K562 (cell line): ENCODE measurements around the gene GLDN. TPM values are rescaled to one million over a fixed set of nuclear protein-coding genes. Genes with fewer than 3 reads are reported as not detected.
"Not testable (repeated sequence)": the region's sequence is repeated elsewhere in the genome, so short reads cannot be mapped to it uniquely, and the experiment has no call there.

Experiments used
- ATAC-seq: fragments of 200-7000 bp; cut with Tn5 transposase; 3 replicates; pipeline ENCODE4 v1.9.1; 2020; ENCODE audit warnings: moderate library complexity
- BruUV-seq: library from RNA; stranded (reverse); fragments of 400-500 nt; replicated peaks from 2 replicates; lab custom pipeline; 2021; lab: Mats Ljungman, UMichigan
- CTCF ChIA-PET: fragments of 300-600 bp; formaldehyde crosslinking; extraction: SDS; loops from one replicate; lab custom pipeline; 2021; ENCODE audit warnings: low intra/inter-chr PET ratio; lab: Yijun Ruan, JAX
- POLR2A ChIA-PET: fragments of 300-600, 350-650 bp; sonication (Branson Sonifier 250); formaldehyde crosslinking; extraction: SDS; loops from one replicate; lab custom pipeline; 2021; ENCODE audit warnings: antibody characterized with exemption, inconsistent platforms; lab: Yijun Ruan, JAX
- DNase-seq, 4 experiments: peaks; one replicate each; pipeline versions ENCODE4 v3.0.0 to v3.0.0-alpha.2; 2011 to 2018; ENCODE audit warnings: low spot score in 3 of 4, mixed read lengths in 3 of 4; ENCODE audit errors: extremely low read depth in 1 of 4
- FAIRE-seq: peaks from 2 replicates; lab custom pipeline; 2011; peaks lifted over from hg19 to GRCh38; lab: Jason Lieb, UNC
- H2AFZ ChIP-seq: 2 replicates; pipeline ENCODE4 v1.6.0; 2011; ENCODE audit warnings: low read depth, low read length, control low read depth, inconsistent platforms
- H3K27ac ChIP-seq: fragments of 200-600 bp; 3 replicates; pipeline ENCODE4 v1.8.0; 2011; ENCODE audit warnings: low read depth, mild to moderate bottlenecking, control low read depth, inconsistent platforms, low read length, moderate library complexity, mixed read lengths; ENCODE audit errors: extremely low read depth
- H3K27me3 ChIP-seq, 2 experiments: fragments of 300-600 bp in 1 of 2; 2 replicates in 1 of 2; 3 replicates in 1 of 2; pipeline versions ENCODE4 v1.6.0 to v1.8.0; 2011; ENCODE audit warnings: inconsistent platforms in 2 of 2, low read length in 2 of 2, mild to moderate bottlenecking in 1 of 2, mixed read lengths in 1 of 2, moderate library complexity in 1 of 2; ENCODE audit not compliant: control insufficient read depth in 2 of 2, insufficient read depth in 2 of 2
- H3K36me3 ChIP-seq: fragments of 300-600 bp; 3 replicates; pipeline ENCODE4 v1.8.0; 2011; ENCODE audit warnings: mild to moderate bottlenecking, low read length, inconsistent platforms; ENCODE audit not compliant: control insufficient read depth, insufficient read depth
- H3K4me1 ChIP-seq, 2 experiments: fragments of 200-600 bp in 1 of 2; replicated peaks in 1 of 2; 2 replicates in 1 of 2; 3 replicates in 1 of 2; pipeline versions ENCODE4 v1.5.1 to v1.8.0; 2011; ENCODE audit warnings: inconsistent platforms in 2 of 2, low read length in 2 of 2, mild to moderate bottlenecking in 1 of 2, mixed read lengths in 1 of 2, moderate library complexity in 1 of 2; ENCODE audit not compliant: control insufficient read depth in 2 of 2, insufficient read depth in 2 of 2
- H3K4me2 ChIP-seq: 2 replicates; pipeline ENCODE4 v1.6.1; 2011; ENCODE audit warnings: low read length, control low read depth, inconsistent platforms, mixed read lengths; ENCODE audit not compliant: insufficient read depth
- H3K4me3 ChIP-seq: fragments of 200-600 bp; sonication (generic), shearing (Covaris generic); 2 replicates; pipeline ENCODE4 v1.5.1; 2016; ENCODE audit warnings: control low read depth, inconsistent platforms
- H3K79me2 ChIP-seq: fragments of 200-600 bp; 3 replicates; pipeline ENCODE4 v1.8.0; 2011; ENCODE audit warnings: low read length, inconsistent platforms; ENCODE audit not compliant: control insufficient read depth, insufficient read depth
- H3K9ac ChIP-seq, 2 experiments: 2 replicates each; pipeline versions ENCODE4 v1.6.0 to v1.6.1; 2011; ENCODE audit warnings: low read depth in 2 of 2, low read length in 2 of 2, control low read depth in 1 of 2, inconsistent platforms in 1 of 2, mild to moderate bottlenecking in 1 of 2, mixed read lengths in 1 of 2; ENCODE audit not compliant: insufficient read depth in 1 of 2
- H3K9me1 ChIP-seq: one replicate; pipeline ENCODE4 v1.6.0; 2011; ENCODE audit warnings: inconsistent platforms, mild to moderate bottlenecking, low read length, moderate library complexity; ENCODE audit not compliant: control insufficient read depth, insufficient read depth
- H3K9me3 ChIP-seq: replicated peaks from 2 replicates; pipeline ENCODE4 v1.5.1; 2011; ENCODE audit warnings: low read depth, low read length, inconsistent platforms; ENCODE audit not compliant: control insufficient read depth, insufficient read depth
- H4K20me1 ChIP-seq: replicated peaks from 2 replicates; pipeline ENCODE4 v1.6.1; 2011; ENCODE audit warnings: low read length, inconsistent platforms, mixed read lengths; ENCODE audit not compliant: control insufficient read depth, insufficient read depth
- L3MBTL2 ChIP-seq: fragments of 450-650 bp; IDR thresholded peaks from 2 replicates; pipeline ENCODE4 v1.6.1; 2016; ENCODE audit warnings: mild to moderate bottlenecking, moderate library complexity
- MEIS2 ChIP-seq: fragments of 450-650 bp; IDR thresholded peaks from 2 replicates; pipeline ENCODE4 v1.6.1; 2014; ENCODE audit warnings: mild to moderate bottlenecking; ENCODE audit not compliant: partially characterized antibody
- NFRKB ChIP-seq: fragments of 450-650 bp; IDR thresholded peaks from 2 replicates; pipeline ENCODE4 v1.6.1; 2016; ENCODE audit warnings: low read depth
- NRF1 ChIP-seq, 2 experiments: fragments of 450-650 bp; IDR thresholded peaks in 1 of 2; conservative IDR thresholded peaks in 1 of 2; 2 replicates each; pipeline ENCODE4 v1.6.1; 2014; ENCODE audit warnings: mild to moderate bottlenecking in 2 of 2
- PKNOX1 ChIP-seq: fragments of 450-650 bp; IDR thresholded peaks from 2 replicates; pipeline ENCODE4 v1.6.1; 2016
- POLR2A ChIP-seq: fragments of 450-650 bp; conservative IDR thresholded peaks from 2 replicates; pipeline ENCODE4 v1.6.1; 2016
- TAF7 ChIP-seq: fragments of 450-650 bp; IDR thresholded peaks from 2 replicates; pipeline ENCODE4 v1.6.1; 2016; ENCODE audit warnings: missing genetic modification characterization, missing compliant biosample characterization
- TAF9B ChIP-seq: fragments of 450-650 bp; IDR thresholded peaks from 2 replicates; pipeline ENCODE4 v1.6.1; 2018; ENCODE audit warnings: mild to moderate bottlenecking; ENCODE audit not compliant: partially characterized antibody
- WGBS: fragments of 100-300 bp; shearing (Covaris generic); methylation state at CpG from one replicate; pipeline ENCODE4 v1.1.6; 2016; ENCODE audit warnings: low coverage, mixed read lengths; ENCODE audit not compliant: insufficient coverage; ENCODE audit errors: missing lambda C conversion rate; 5-methylcytosine and 5-hydroxymethylcytosine counted together
- in situ Hi-C: fragments of 300-500 bp; cut with MboI; formaldehyde crosslinking; loops from 4 replicates; pipeline ENCODE4 v1.15.0; 2018; ENCODE audit warnings: inconsistent platforms, mixed read lengths
- intact Hi-C: fragments of 100-400 bp; cut with micrococcal nuclease; formaldehyde crosslinking; loops from 2 replicates; pipeline ENCODE4 v1.14.2; 2022
- polyA plus RNA-seq, 8 experiments: library from polyadenylated mRNA; depleted of rRNA in 4 of 8; stranded (reverse) in 5 of 8; unstranded in 3 of 8; fragments of >200 nt; fragmentation: Nextera tagmentation in 2 of 8; fragmentation: Illumina TruSeq in 1 of 8; extraction: Ambion mirVana in 2 of 8; extraction: Trizol in 1 of 8; gene quantifications; 2 replicates each; pipeline versions ENCODE4 v1.2.1 to v1.2.3, GENCODE V29; 2011 to 2014; ENCODE audit warnings: inconsistent platforms in 1 of 8, missing spikeins in 1 of 8
- total RNA-seq, 7 experiments: library from RNA; depleted of rRNA in 6 of 7; stranded (reverse); fragments of >200 nt in 6 of 7; fragmentation: Illumina TruSeq in 2 of 7; extraction: Trizol in 2 of 7; gene quantifications; 2 replicates each; pipeline versions ENCODE4 v1.2.1 to v1.2.3, GENCODE V29; 2011 to 2021; ENCODE audit warnings: low replicate concordance in 1 of 7
- TF ChIP-seq, protein P1 (sequence below): fragments of 450-650 bp; IDR thresholded peaks from 2 replicates; pipeline ENCODE4 v1.7.0; 2016; ENCODE audit warnings: borderline replicate concordance

Gene GLDN
- total and polyA plus RNA-seq, 9 of the 15 experiments (the other 6 are each of a cell fraction or from before 2014, with no cell fraction given): 0.05 to 0.33 (median 0.18) TPM

DNA sequence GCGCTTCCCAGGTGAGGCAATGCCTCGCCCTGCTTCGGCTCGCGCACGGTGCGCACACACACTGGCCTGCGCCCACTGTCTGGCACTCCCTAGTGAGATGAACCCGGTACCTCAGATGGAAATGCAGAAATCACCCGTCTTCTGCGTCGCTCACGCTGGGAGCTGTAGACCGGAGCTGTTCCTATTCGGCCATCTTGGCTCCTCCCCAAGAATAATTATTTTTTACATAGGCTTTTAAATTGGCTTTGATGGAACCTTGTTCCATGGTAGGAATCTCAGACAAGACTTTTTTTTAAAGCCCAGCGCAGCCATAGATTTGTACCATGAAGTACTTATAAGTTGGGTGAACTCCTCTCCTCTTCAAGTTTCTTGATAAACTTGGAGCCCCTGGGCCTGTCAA is 81.6 kb downstream of the GLDN start:
- peak; percentile 68 for ATAC-seq
- H3K4me3 ChIP-seq, FAIRE-seq, intact Hi-C loops, H3K27me3 ChIP-seq: not testable (repeated sequence)
- WGBS: 4% methylated on average over 5 of the region's 16 CpGs
- peak overlapping the region in 1 of 2 experiments; percentile 30; a peak in 1 of 4 replicates for H3K9ac ChIP-seq
- H2AFZ ChIP-seq: peak overlapping the region; percentile 89
- H3K4me2 ChIP-seq: peak overlapping the region; percentile 57; the same call in 1 of the 2 replicates
- TF ChIP-seq TAF7 (tag) (0 out of 2 replicates have a peak, but pooled peaks have one; percentile 22), POLR2A (peak; percentile 62), NFRKB (peak; percentile 81), MEIS2 (peak; percentile 11), L3MBTL2 (peak; percentile 29; the same call in 1 of the 2 replicates), TAF9B (peak; percentile 48), NRF1 (conservative IDR thresholded peaks at IDR 0.05 in 1 of 2, IDR thresholded peaks at IDR 0.05 in 1 of 2) (peak in 1 of 2 experiments; percentile 42; a peak in 2 of 4 replicates)
- TF ChIP-seq, all 486 proteins: peak for 7; not testable (repeated sequence) for 479
- in situ Hi-C loops, H4K20me1 ChIP-seq, H3K4me1 ChIP-seq, H3K9me3 ChIP-seq, H3K79me2 ChIP-seq, H3K36me3 ChIP-seq, H3K9me1 ChIP-seq, CTCF ChIA-PET: not testable (repeated sequence)
- peak overlapping the region; percentile 47 for H3K27ac ChIP-seq
- TSS peak; percentile 91 for BruUV-seq
- POLR2A ChIA-PET: interaction anchor here (0.7 kb wide), 1 partner anchor 9 kb away, joined by 4 read pairs; no protein-coding TSS in a partner anchor
- DNase-seq: peak in 1 of 4 experiments; percentile 26

DNA sequence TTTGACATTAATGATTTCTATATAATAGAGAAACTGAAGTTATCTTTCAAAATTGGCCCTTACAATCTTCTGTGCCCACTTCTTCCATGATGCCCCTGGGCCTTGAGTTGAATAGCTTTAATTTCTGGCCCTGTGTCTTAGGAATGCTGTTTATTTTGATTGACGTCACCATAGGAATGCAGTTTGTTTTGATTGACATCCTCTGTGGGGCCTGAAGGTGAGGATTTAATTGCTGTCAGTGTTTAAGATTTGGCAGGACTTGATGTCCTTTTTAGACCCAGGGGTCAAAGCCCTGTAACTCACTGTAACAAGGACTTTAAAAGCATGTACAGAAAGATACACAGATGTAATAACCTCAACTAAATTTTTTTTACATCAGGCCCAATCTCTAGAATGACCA is 83.3 kb downstream of the GLDN start:
- no peaks in the 10 kb centered on the region; the same call in 1 of the 2 replicates for H3K9me3 ChIP-seq
- H3K27me3 ChIP-seq: no peaks in the 10 kb centered on the region
- H3K9ac ChIP-seq: no peak overlapping the region
- FAIRE-seq (no peak), ATAC-seq (no peak), DNase-seq (no peak)
- in situ Hi-C loops: no loop called here
- no peaks in the 10 kb centered on the region; a peak in 1 of 5 replicates for H3K4me1 ChIP-seq
- CTCF ChIA-PET: no interaction called here
- H3K79me2 ChIP-seq: no peaks in the 10 kb centered on the region
- no peaks in the 10 kb centered on the region for H3K9me1 ChIP-seq
- WGBS: 100% methylated on average over 1 of the region's 1 CpG
- no TSS peak for BruUV-seq
- H3K36me3 ChIP-seq: no peaks in the 10 kb centered on the region
- peak; percentile 70 for TF ChIP-seq PKNOX1
- TF ChIP-seq, protein P1, sequence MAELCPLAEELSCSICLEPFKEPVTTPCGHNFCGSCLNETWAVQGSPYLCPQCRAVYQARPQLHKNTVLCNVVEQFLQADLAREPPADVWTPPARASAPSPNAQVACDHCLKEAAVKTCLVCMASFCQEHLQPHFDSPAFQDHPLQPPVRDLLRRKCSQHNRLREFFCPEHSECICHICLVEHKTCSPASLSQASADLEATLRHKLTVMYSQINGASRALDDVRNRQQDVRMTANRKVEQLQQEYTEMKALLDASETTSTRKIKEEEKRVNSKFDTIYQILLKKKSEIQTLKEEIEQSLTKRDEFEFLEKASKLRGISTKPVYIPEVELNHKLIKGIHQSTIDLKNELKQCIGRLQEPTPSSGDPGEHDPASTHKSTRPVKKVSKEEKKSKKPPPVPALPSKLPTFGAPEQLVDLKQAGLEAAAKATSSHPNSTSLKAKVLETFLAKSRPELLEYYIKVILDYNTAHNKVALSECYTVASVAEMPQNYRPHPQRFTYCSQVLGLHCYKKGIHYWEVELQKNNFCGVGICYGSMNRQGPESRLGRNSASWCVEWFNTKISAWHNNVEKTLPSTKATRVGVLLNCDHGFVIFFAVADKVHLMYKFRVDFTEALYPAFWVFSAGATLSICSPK: no peak
- TF ChIP-seq, all 486 proteins: peak for 1
- Histone ChIP-seq H3K27ac (no peak overlapping the region), H3K4me2 (no peak overlapping the region), H3K4me3 (no peak overlapping the region), H2AFZ (no peak overlapping the region), H4K20me1 (no peaks in the 10 kb centered on the region)
- POLR2A ChIA-PET: no interaction called here
- intact Hi-C loops: no loop called here
